HepG2 (cell line): ENCODE measurements around the gene TIAM2.

Source experiments
- EZH2 ChIP-seq: conservative IDR thresholded peaks from 2 replicates; pipeline ENCODE4 v1.6.1; 2012; ENCODE audit warnings: mild to moderate bottlenecking, low read depth, low read length, moderate library complexity
- SIN3B ChIP-seq: fragments of 150-350 bp; IDR thresholded peaks from 2 replicates; pipeline ENCODE4 v1.6.1; 2014; ENCODE audit warnings: low read length
- ZBTB33 ChIP-seq: sonication (generic); formaldehyde crosslinking; IDR thresholded peaks from 2 replicates; pipeline ENCODE4 v1.4.0; 2020; ENCODE audit warnings: missing genetic modification reagents
- ZBTB46 ChIP-seq: sonication (generic); formaldehyde crosslinking; IDR thresholded peaks from 2 replicates; pipeline ENCODE4 v1.4.0; 2020; ENCODE audit warnings: mild to moderate bottlenecking, missing genetic modification reagents, borderline replicate concordance
- ZNF430 ChIP-seq: sonication (generic); formaldehyde crosslinking; IDR thresholded peaks from 2 replicates; pipeline ENCODE4 v1.9.0; 2021; ENCODE audit warnings: mild to moderate bottlenecking, missing genetic modification reagents
- ZNF891 ChIP-seq: sonication (generic); formaldehyde crosslinking; IDR thresholded peaks from 2 replicates; pipeline ENCODE4 v1.5.0; 2020; ENCODE audit warnings: mild to moderate bottlenecking, missing genetic modification reagents

- TF ChIP-seq ZBTB33 (CRISPR knock-in tag) (0 out of 2 replicates have a peak, but pooled peaks have one; percentile 24), EZH2 (no peak), ZNF891 (CRISPR knock-in tag) (no peak), ZBTB46 (no peak), SIN3B (no peak), ZNF430 (no peak)
Measured at GRCh38 chr6:155154158-155154830, 159.2 kb downstream of the TIAM2 start.
